ENCODE data around the gene ROPN1L. TPM values are rescaled to one million over a fixed set of nuclear protein-coding genes. Genes with fewer than 3 reads are reported as not detected.

ROPN1L gene
- total RNA-seq, 1 experiment from 2014 or later, result 0.66 TPM

- ChIA-PET POLR2A (no interaction called here), RAD21 (ENCODE audit: low non-redundant PET in 1 of 2, low total read pairs in 2 of 2, uncharacterized antibody in 2 of 2, unreplicated experiment in 2 of 2) (no interaction called here), CTCF (no interaction called here)
- Histone ChIP-seq H2AFZ (ENCODE audit: low read depth, low read length, poor library complexity, severe bottlenecking) (no peak overlapping the region), H3K4me2 (ENCODE audit: low read length) (no peak overlapping the region), H3K4me1 (ENCODE audit: control insufficient read depth in 1 of 2, insufficient read depth in 2 of 2, low read length in 2 of 2) (peaks cover 0 to 10% of the 10 kb centered on the region in 2 experiments; a peak in 2 of 4 replicates), H3K9ac (ENCODE audit: low read length) (no peak overlapping the region), H3K9me2 (ENCODE audit: insufficient read depth) (no peaks in the 10 kb centered on the region), H3K27ac (ENCODE audit: low read depth, low read length) (no peak overlapping the region), H3K36me3 (ENCODE audit: control insufficient read depth in 1 of 2, insufficient read depth in 2 of 2, low read length in 2 of 2) (no peaks in the 10 kb centered on the region), H3K79me2 (ENCODE audit: insufficient read depth, low read length) (no peaks in the 10 kb centered on the region), H4K20me1 (ENCODE audit: insufficient read depth) (no peaks in the 10 kb centered on the region), H3K9me3 (ENCODE audit: control insufficient read depth in 1 of 2, insufficient read depth in 1 of 2, low read depth in 1 of 2, low read length in 2 of 2) (no peaks in the 10 kb centered on the region), H3K4me3 (replicated peaks in 1 of 2; ENCODE audit: low read depth in 1 of 2, low read length in 2 of 2) (no peak overlapping the region), H3K27me3 (ENCODE audit: insufficient read depth, low read length) (no peaks in the 10 kb centered on the region)
- intact Hi-C loops (cut with micrococcal nuclease), result no loop called here
- BruUV-seq (replicated peaks), result no TSS peak
- ATAC-seq (no peak), DNase-seq (ENCODE audit: low read depth, low spot score) (no peak)
- TF ChIP-seq ATF3 (IDR thresholded peaks at IDR 0.05) (no peak), EZH2phosphoT487 (IDR thresholded peaks at IDR 0.05; ENCODE audit: borderline replicate concordance) (no peak), POLR2AphosphoS5 (IDR thresholded peaks at IDR 0.05; ENCODE audit: low read depth, low read length) (no peak), SP1 (IDR thresholded peaks at IDR 0.05; ENCODE audit: low read depth) (no peak), EGR1 (IDR thresholded peaks at IDR 0.05; ENCODE audit: low read depth) (no peak), EZH2 (IDR thresholded peaks at IDR 0.05) (no peak), RAD21 (IDR thresholded peaks at IDR 0.05; ENCODE audit: low read depth) (no peak), TCF7L2 (IDR thresholded peaks at IDR 0.05; ENCODE audit: borderline replicate concordance, extremely low read depth, insufficient read depth, insufficient read length) (no peak), ELF1 (IDR thresholded peaks at IDR 0.05; ENCODE audit: borderline replicate concordance, low read depth) (no peak), SRF (IDR thresholded peaks at IDR 0.05; ENCODE audit: low read depth) (no peak), ZBTB33 (IDR thresholded peaks at IDR 0.05; ENCODE audit: extremely low read depth, insufficient replicate concordance, low read length) (no peak), YY1 (IDR thresholded peaks at IDR 0.05; ENCODE audit: extremely low read depth, insufficient replicate concordance, low read depth, low read length) (no peak), CTCF (IDR thresholded peaks at IDR 0.05 in 2 of 3, conservative IDR thresholded peaks at IDR 0.05 in 1 of 3; ENCODE audit: borderline replicate concordance in 1 of 3, insufficient read depth in 1 of 3, low read depth in 2 of 3, low read length in 2 of 3) (no peak), MAX (IDR thresholded peaks at IDR 0.05) (no peak), CEBPB (IDR thresholded peaks at IDR 0.05; ENCODE audit: low read depth) (no peak), ZNF274 (IDR thresholded peaks at IDR 0.05; ENCODE audit: low read depth, low read length) (no peak), ZFX (IDR thresholded peaks at IDR 0.05) (no peak), JUND (IDR thresholded peaks at IDR 0.05) (no peak)
Measured at GRCh38 chr5:10466446-10467073, 24.9 kb downstream of the ROPN1L start.

All from HCT116 (cell line).